Breast epithelium (tissue), 3 donors: ENCODE data around the gene TMEM240.

Source experiments
- CTCF ChIP-seq, 3 donors: fragments of 450-650 bp; IDR thresholded peaks; one replicate each; pipeline ENCODE4 v1.5.1; 2016 to 2017; ENCODE audit warnings: antibody characterized with exemption in 3 of 3, mild to moderate bottlenecking in 3 of 3, moderate library complexity in 3 of 3
- POLR2A ChIP-seq: fragments of 450-650 bp; IDR thresholded peaks from one replicate; pipeline ENCODE4 v1.6.1; 2016; ENCODE audit warnings: antibody characterized with exemption, mild to moderate bottlenecking, moderate library complexity

- TF ChIP-seq CTCF (IDR thresholded peaks at IDR 0.05) (no peak), POLR2A (no peak)
Observed at GRCh38 chr1:1578371-1578940, 38.0 kb upstream of the TMEM240 start.
